K562 (cell line): ENCODE measurements around the gene MIEF2. TPM values are rescaled to one million over a fixed set of nuclear protein-coding genes. Genes with fewer than 3 reads are reported as not detected.
A peak's percentile ranks its signal among the peaks of the same experiment; 100 is the strongest.

Experiments
- ATAC-seq: fragments of 200-7000 bp; cut with Tn5 transposase; 3 replicates; pipeline ENCODE4 v1.9.1; 2020; ENCODE audit warnings: moderate library complexity
- BruUV-seq: library from RNA; stranded (reverse); fragments of 400-500 nt; replicated peaks from 2 replicates; lab custom pipeline; 2021; lab: Mats Ljungman, UMichigan
- CTCF ChIA-PET: fragments of 300-600 bp; formaldehyde crosslinking; extraction: SDS; loops from one replicate; lab custom pipeline; 2021; ENCODE audit warnings: low intra/inter-chr PET ratio; lab: Yijun Ruan, JAX
- POLR2A ChIA-PET: fragments of 300-600, 350-650 bp; sonication (Branson Sonifier 250); formaldehyde crosslinking; extraction: SDS; loops from one replicate; lab custom pipeline; 2021; ENCODE audit warnings: antibody characterized with exemption, inconsistent platforms; lab: Yijun Ruan, JAX
- DNase-seq, 4 experiments: peaks; one replicate each; pipeline versions ENCODE4 v3.0.0 to v3.0.0-alpha.2; 2011 to 2018; ENCODE audit warnings: low spot score in 3 of 4, mixed read lengths in 3 of 4; ENCODE audit errors: extremely low read depth in 1 of 4
- FAIRE-seq: peaks from 2 replicates; lab custom pipeline; 2011; peaks lifted over from hg19 to GRCh38; lab: Jason Lieb, UNC
- H2AFZ ChIP-seq: 2 replicates; pipeline ENCODE4 v1.6.0; 2011; ENCODE audit warnings: low read depth, low read length, control low read depth, inconsistent platforms
- H3K27ac ChIP-seq: fragments of 200-600 bp; 3 replicates; pipeline ENCODE4 v1.8.0; 2011; ENCODE audit warnings: low read depth, mild to moderate bottlenecking, control low read depth, inconsistent platforms, low read length, moderate library complexity, mixed read lengths; ENCODE audit errors: extremely low read depth
- H3K27me3 ChIP-seq, 2 experiments: fragments of 300-600 bp in 1 of 2; 2 replicates in 1 of 2; 3 replicates in 1 of 2; pipeline versions ENCODE4 v1.6.0 to v1.8.0; 2011; ENCODE audit warnings: inconsistent platforms in 2 of 2, low read length in 2 of 2, mild to moderate bottlenecking in 1 of 2, mixed read lengths in 1 of 2, moderate library complexity in 1 of 2; ENCODE audit not compliant: control insufficient read depth in 2 of 2, insufficient read depth in 2 of 2
- H3K36me3 ChIP-seq: fragments of 300-600 bp; 3 replicates; pipeline ENCODE4 v1.8.0; 2011; ENCODE audit warnings: mild to moderate bottlenecking, low read length, inconsistent platforms; ENCODE audit not compliant: control insufficient read depth, insufficient read depth
- H3K4me1 ChIP-seq, 2 experiments: fragments of 200-600 bp in 1 of 2; replicated peaks in 1 of 2; 2 replicates in 1 of 2; 3 replicates in 1 of 2; pipeline versions ENCODE4 v1.5.1 to v1.8.0; 2011; ENCODE audit warnings: inconsistent platforms in 2 of 2, low read length in 2 of 2, mild to moderate bottlenecking in 1 of 2, mixed read lengths in 1 of 2, moderate library complexity in 1 of 2; ENCODE audit not compliant: control insufficient read depth in 2 of 2, insufficient read depth in 2 of 2
- H3K4me2 ChIP-seq: 2 replicates; pipeline ENCODE4 v1.6.1; 2011; ENCODE audit warnings: low read length, control low read depth, inconsistent platforms, mixed read lengths; ENCODE audit not compliant: insufficient read depth
- H3K4me3 ChIP-seq: fragments of 200-600 bp; sonication (generic), shearing (Covaris generic); 2 replicates; pipeline ENCODE4 v1.5.1; 2016; ENCODE audit warnings: control low read depth, inconsistent platforms
- H3K79me2 ChIP-seq: fragments of 200-600 bp; 3 replicates; pipeline ENCODE4 v1.8.0; 2011; ENCODE audit warnings: low read length, inconsistent platforms; ENCODE audit not compliant: control insufficient read depth, insufficient read depth
- H3K9ac ChIP-seq, 2 experiments: 2 replicates each; pipeline versions ENCODE4 v1.6.0 to v1.6.1; 2011; ENCODE audit warnings: low read depth in 2 of 2, low read length in 2 of 2, control low read depth in 1 of 2, inconsistent platforms in 1 of 2, mild to moderate bottlenecking in 1 of 2, mixed read lengths in 1 of 2; ENCODE audit not compliant: insufficient read depth in 1 of 2
- H3K9me1 ChIP-seq: one replicate; pipeline ENCODE4 v1.6.0; 2011; ENCODE audit warnings: inconsistent platforms, mild to moderate bottlenecking, low read length, moderate library complexity; ENCODE audit not compliant: control insufficient read depth, insufficient read depth
- H3K9me3 ChIP-seq: replicated peaks from 2 replicates; pipeline ENCODE4 v1.5.1; 2011; ENCODE audit warnings: low read depth, low read length, inconsistent platforms; ENCODE audit not compliant: control insufficient read depth, insufficient read depth
- H4K20me1 ChIP-seq: replicated peaks from 2 replicates; pipeline ENCODE4 v1.6.1; 2011; ENCODE audit warnings: low read length, inconsistent platforms, mixed read lengths; ENCODE audit not compliant: control insufficient read depth, insufficient read depth
- CXXC5 ChIP-seq: fragments of 250-450 bp; sonication (Bioruptor Pico); IDR thresholded peaks from 2 replicates; pipeline ENCODE4 v1.8.0; 2022; ENCODE audit warnings: inconsistent platforms, mild to moderate bottlenecking, moderate library complexity
- POLR2G ChIP-seq: fragments of 200-400 bp; formaldehyde crosslinking; IDR thresholded peaks from 2 replicates; pipeline ENCODE4 v1.6.1; 2017; ENCODE audit warnings: low read depth, mild to moderate bottlenecking, antibody characterized with exemption, low read length, moderate library complexity
- RBFOX2 ChIP-seq: fragments of 200-400 bp; formaldehyde crosslinking; IDR thresholded peaks from 2 replicates; pipeline ENCODE4 v1.6.1; 2017; ENCODE audit warnings: low read depth, mild to moderate bottlenecking, low read length, moderate library complexity
- THRAP3 ChIP-seq: fragments of 450-650 bp; IDR thresholded peaks from 2 replicates; pipeline ENCODE4 v1.6.1; 2016; ENCODE audit warnings: mild to moderate bottlenecking, inconsistent platforms, borderline replicate concordance
- WGBS: fragments of 100-300 bp; shearing (Covaris generic); methylation state at CpG from one replicate; pipeline ENCODE4 v1.1.6; 2016; ENCODE audit warnings: low coverage, mixed read lengths; ENCODE audit not compliant: insufficient coverage; ENCODE audit errors: missing lambda C conversion rate; 5-methylcytosine and 5-hydroxymethylcytosine counted together
- in situ Hi-C: fragments of 300-500 bp; cut with MboI; formaldehyde crosslinking; loops from 4 replicates; pipeline ENCODE4 v1.15.0; 2018; ENCODE audit warnings: inconsistent platforms, mixed read lengths
- intact Hi-C: fragments of 100-400 bp; cut with micrococcal nuclease; formaldehyde crosslinking; loops from 2 replicates; pipeline ENCODE4 v1.14.2; 2022
- polyA plus RNA-seq, 8 experiments: library from polyadenylated mRNA; depleted of rRNA in 4 of 8; stranded (reverse) in 5 of 8; unstranded in 3 of 8; fragments of >200 nt; fragmentation: Nextera tagmentation in 2 of 8; fragmentation: Illumina TruSeq in 1 of 8; extraction: Ambion mirVana in 2 of 8; extraction: Trizol in 1 of 8; gene quantifications; 2 replicates each; pipeline versions ENCODE4 v1.2.1 to v1.2.3, GENCODE V29; 2011 to 2014; ENCODE audit warnings: inconsistent platforms in 1 of 8, missing spikeins in 1 of 8
- total RNA-seq, 7 experiments: library from RNA; depleted of rRNA in 6 of 7; stranded (reverse); fragments of >200 nt in 6 of 7; fragmentation: Illumina TruSeq in 2 of 7; extraction: Trizol in 2 of 7; gene quantifications; 2 replicates each; pipeline versions ENCODE4 v1.2.1 to v1.2.3, GENCODE V29; 2011 to 2021; ENCODE audit warnings: low replicate concordance in 1 of 7

The MIEF2 gene
- total and polyA plus RNA-seq, 9 of the 15 experiments (the other 6 are each of a cell fraction or from before 2014, with no cell fraction given): 0.10 to 8.2 (median 2.4) TPM

- H3K4me3 ChIP-seq: no peak overlapping the region
- no peak for FAIRE-seq
- H3K4me1 ChIP-seq: peaks cover 3 to 33% of the 10 kb centered on the region in 2 experiments; a peak in 4 of 5 replicates
- intact Hi-C loops (loop anchor here (5.0 kb wide), 1 partner anchor 71 kb away; the partner anchor contains the start of gene SMCR8), in situ Hi-C loops (no loop called here)
- WGBS: 84% methylated on average over 5 of the region's 24 CpGs
- DNase-seq: no peak
- TF ChIP-seq RBFOX2 (0 out of 2 replicates have a peak, but pooled peaks have one; percentile 49), CXXC5 (CRISPR knock-in tag) (no peak), POLR2G (peak; percentile 58), THRAP3 (no peak)
- peaks cover 3% of the 10 kb centered on the region; the same call in 1 of the 2 replicates for H4K20me1 ChIP-seq
- ATAC-seq: no peak
- H3K27me3 ChIP-seq: no peaks in the 10 kb centered on the region
- H3K27ac ChIP-seq: no peak overlapping the region; the same call in 2 of the 3 replicates
- ChIA-PET POLR2A (no interaction called here), CTCF (no interaction called here)
- no peaks in the 10 kb centered on the region for H3K79me2 ChIP-seq
- H2AFZ ChIP-seq: no peak overlapping the region
- no peak overlapping the region for H3K4me2 ChIP-seq
- H3K9me1 ChIP-seq: peaks cover 2% of the 10 kb centered on the region
- peaks cover 48% of the 10 kb centered on the region; the same call in 2 of the 3 replicates for H3K36me3 ChIP-seq
- H3K9me3 ChIP-seq: no peaks in the 10 kb centered on the region
- H3K9ac ChIP-seq: no peak overlapping the region; a peak in 2 of 4 replicates
- no TSS peak for BruUV-seq
These were observed 14.2 kb upstream of the MIEF2 start for GRCh38 chr17:18246109-18246725.
